K562 (cell line): ENCODE data around the gene KIAA0319L. TPM values are rescaled to one million over a fixed set of nuclear protein-coding genes. Genes with fewer than 3 reads are reported as not detected.

ENCODE experiments used
- ATAC-seq: fragments of 200-7000 bp; cut with Tn5 transposase; 3 replicates; pipeline ENCODE4 v1.9.1; 2020; ENCODE audit warnings: moderate library complexity
- BruUV-seq: library from RNA; stranded (reverse); fragments of 400-500 nt; replicated peaks from 2 replicates; lab custom pipeline; 2021; lab: Mats Ljungman, UMichigan
- CTCF ChIA-PET: fragments of 300-600 bp; formaldehyde crosslinking; extraction: SDS; loops from one replicate; lab custom pipeline; 2021; ENCODE audit warnings: low intra/inter-chr PET ratio; lab: Yijun Ruan, JAX
- POLR2A ChIA-PET: fragments of 300-600, 350-650 bp; sonication (Branson Sonifier 250); formaldehyde crosslinking; extraction: SDS; loops from one replicate; lab custom pipeline; 2021; ENCODE audit warnings: antibody characterized with exemption, inconsistent platforms; lab: Yijun Ruan, JAX
- DNase-seq, 4 experiments: peaks; one replicate each; pipeline versions ENCODE4 v3.0.0 to v3.0.0-alpha.2; 2011 to 2018; ENCODE audit warnings: low spot score in 3 of 4, mixed read lengths in 3 of 4; ENCODE audit errors: extremely low read depth in 1 of 4
- FAIRE-seq: peaks from 2 replicates; lab custom pipeline; 2011; peaks lifted over from hg19 to GRCh38; lab: Jason Lieb, UNC
- H2AFZ ChIP-seq: 2 replicates; pipeline ENCODE4 v1.6.0; 2011; ENCODE audit warnings: low read depth, low read length, control low read depth, inconsistent platforms
- H3K27ac ChIP-seq: fragments of 200-600 bp; 3 replicates; pipeline ENCODE4 v1.8.0; 2011; ENCODE audit warnings: low read depth, mild to moderate bottlenecking, control low read depth, inconsistent platforms, low read length, moderate library complexity, mixed read lengths; ENCODE audit errors: extremely low read depth
- H3K27me3 ChIP-seq, 2 experiments: fragments of 300-600 bp in 1 of 2; 2 replicates in 1 of 2; 3 replicates in 1 of 2; pipeline versions ENCODE4 v1.6.0 to v1.8.0; 2011; ENCODE audit warnings: inconsistent platforms in 2 of 2, low read length in 2 of 2, mild to moderate bottlenecking in 1 of 2, mixed read lengths in 1 of 2, moderate library complexity in 1 of 2; ENCODE audit not compliant: control insufficient read depth in 2 of 2, insufficient read depth in 2 of 2
- H3K36me3 ChIP-seq: fragments of 300-600 bp; 3 replicates; pipeline ENCODE4 v1.8.0; 2011; ENCODE audit warnings: mild to moderate bottlenecking, low read length, inconsistent platforms; ENCODE audit not compliant: control insufficient read depth, insufficient read depth
- H3K4me1 ChIP-seq, 2 experiments: fragments of 200-600 bp in 1 of 2; replicated peaks in 1 of 2; 2 replicates in 1 of 2; 3 replicates in 1 of 2; pipeline versions ENCODE4 v1.5.1 to v1.8.0; 2011; ENCODE audit warnings: inconsistent platforms in 2 of 2, low read length in 2 of 2, mild to moderate bottlenecking in 1 of 2, mixed read lengths in 1 of 2, moderate library complexity in 1 of 2; ENCODE audit not compliant: control insufficient read depth in 2 of 2, insufficient read depth in 2 of 2
- H3K4me2 ChIP-seq: 2 replicates; pipeline ENCODE4 v1.6.1; 2011; ENCODE audit warnings: low read length, control low read depth, inconsistent platforms, mixed read lengths; ENCODE audit not compliant: insufficient read depth
- H3K4me3 ChIP-seq: fragments of 200-600 bp; sonication (generic), shearing (Covaris generic); 2 replicates; pipeline ENCODE4 v1.5.1; 2016; ENCODE audit warnings: control low read depth, inconsistent platforms
- H3K79me2 ChIP-seq: fragments of 200-600 bp; 3 replicates; pipeline ENCODE4 v1.8.0; 2011; ENCODE audit warnings: low read length, inconsistent platforms; ENCODE audit not compliant: control insufficient read depth, insufficient read depth
- H3K9ac ChIP-seq, 2 experiments: 2 replicates each; pipeline versions ENCODE4 v1.6.0 to v1.6.1; 2011; ENCODE audit warnings: low read depth in 2 of 2, low read length in 2 of 2, control low read depth in 1 of 2, inconsistent platforms in 1 of 2, mild to moderate bottlenecking in 1 of 2, mixed read lengths in 1 of 2; ENCODE audit not compliant: insufficient read depth in 1 of 2
- H3K9me1 ChIP-seq: one replicate; pipeline ENCODE4 v1.6.0; 2011; ENCODE audit warnings: inconsistent platforms, mild to moderate bottlenecking, low read length, moderate library complexity; ENCODE audit not compliant: control insufficient read depth, insufficient read depth
- H3K9me3 ChIP-seq: replicated peaks from 2 replicates; pipeline ENCODE4 v1.5.1; 2011; ENCODE audit warnings: low read depth, low read length, inconsistent platforms; ENCODE audit not compliant: control insufficient read depth, insufficient read depth
- H4K20me1 ChIP-seq: replicated peaks from 2 replicates; pipeline ENCODE4 v1.6.1; 2011; ENCODE audit warnings: low read length, inconsistent platforms, mixed read lengths; ENCODE audit not compliant: control insufficient read depth, insufficient read depth
- RBM25 ChIP-seq: fragments of 200-400 bp; formaldehyde crosslinking; IDR thresholded peaks from 2 replicates; pipeline ENCODE4 v1.6.1; 2018; ENCODE audit warnings: low read length, low read depth, moderate library complexity; ENCODE audit not compliant: severe bottlenecking
- ZNF146 ChIP-seq: IDR thresholded peaks from one replicate; pipeline ENCODE4 v1.6.1; 2018; ENCODE audit warnings: missing compliant biosample characterization; ENCODE audit not compliant: unreplicated experiment
- ZNF407 ChIP-seq: fragments of 450-650 bp; IDR thresholded peaks from 2 replicates; pipeline ENCODE4 v1.6.1; 2016; ENCODE audit warnings: low read depth
- WGBS: fragments of 100-300 bp; shearing (Covaris generic); methylation state at CpG from one replicate; pipeline ENCODE4 v1.1.6; 2016; ENCODE audit warnings: low coverage, mixed read lengths; ENCODE audit not compliant: insufficient coverage; ENCODE audit errors: missing lambda C conversion rate; 5-methylcytosine and 5-hydroxymethylcytosine counted together
- in situ Hi-C: fragments of 300-500 bp; cut with MboI; formaldehyde crosslinking; loops from 4 replicates; pipeline ENCODE4 v1.15.0; 2018; ENCODE audit warnings: inconsistent platforms, mixed read lengths
- intact Hi-C: fragments of 100-400 bp; cut with micrococcal nuclease; formaldehyde crosslinking; loops from 2 replicates; pipeline ENCODE4 v1.14.2; 2022
- polyA plus RNA-seq, 8 experiments: library from polyadenylated mRNA; depleted of rRNA in 4 of 8; stranded (reverse) in 5 of 8; unstranded in 3 of 8; fragments of >200 nt; fragmentation: Nextera tagmentation in 2 of 8; fragmentation: Illumina TruSeq in 1 of 8; extraction: Ambion mirVana in 2 of 8; extraction: Trizol in 1 of 8; gene quantifications; 2 replicates each; pipeline versions ENCODE4 v1.2.1 to v1.2.3, GENCODE V29; 2011 to 2014; ENCODE audit warnings: inconsistent platforms in 1 of 8, missing spikeins in 1 of 8
- total RNA-seq, 7 experiments: library from RNA; depleted of rRNA in 6 of 7; stranded (reverse); fragments of >200 nt in 6 of 7; fragmentation: Illumina TruSeq in 2 of 7; extraction: Trizol in 2 of 7; gene quantifications; 2 replicates each; pipeline versions ENCODE4 v1.2.1 to v1.2.3, GENCODE V29; 2011 to 2021; ENCODE audit warnings: low replicate concordance in 1 of 7

KIAA0319L gene
- total and polyA plus RNA-seq, 9 of the 15 experiments (the other 6 are each of a cell fraction or from before 2014, with no cell fraction given): 2.4 to 51.7 (median 27.4) TPM

- Histone ChIP-seq H3K27me3 (no peaks in the 10 kb centered on the region), H3K36me3 (peaks cover 19% of the 10 kb centered on the region; the same call in 2 of the 3 replicates), H3K27ac (no peak overlapping the region), H3K4me2 (no peak overlapping the region), H3K4me3 (no peak overlapping the region), H3K4me1 (no peaks in the 10 kb centered on the region), H4K20me1 (no peaks in the 10 kb centered on the region), H3K9ac (no peak overlapping the region), H2AFZ (no peak overlapping the region), H3K9me1 (no peaks in the 10 kb centered on the region), H3K9me3 (no peaks in the 10 kb centered on the region), H3K79me2 (no peaks in the 10 kb centered on the region)
- FAIRE-seq (no peak), DNase-seq (no peak), ATAC-seq (no peak)
- ChIA-PET CTCF (no interaction called here), POLR2A (no interaction called here)
- no peak for TF ChIP-seq ZNF407
- TF ChIP-seq ZNF146 (CRISPR knock-in tag): peak; percentile 69
- TF ChIP-seq RBM25: peak; percentile 35
- in situ Hi-C loops: no loop called here
- BruUV-seq: no TSS peak
- 96% methylated on average over 2 of the region's 2 CpGs for WGBS
- intact Hi-C loops: no loop called here
Observed at GRCh38 chr1:35477870-35478269, 79.3 kb downstream of the KIAA0319L start.
